Ascending aorta (tissue), 2 donors: ENCODE measurements around the gene DPYSL3. TPM values are rescaled to one million over a fixed set of nuclear protein-coding genes. Genes with fewer than 3 reads are reported as not detected.

Experiments used
- DNase-seq, 2 donors: peaks; one replicate each; pipeline ENCODE4 v3.0.0-alpha.2; 2019; ENCODE audit warnings: low spot score in 2 of 2
- H3K27ac ChIP-seq, 2 donors: fragments of 200-600 bp; sonication (generic); one replicate each; pipeline ENCODE4 v1.5.1; 2016 to 2017; ENCODE audit warnings: mild to moderate bottlenecking in 1 of 2
- H3K27me3 ChIP-seq: fragments of 200-600 bp; sonication (generic); one replicate; pipeline ENCODE4 v1.5.1; 2017
- H3K36me3 ChIP-seq, 2 donors: fragments of 200-600 bp; sonication (generic); one replicate each; pipeline ENCODE4 v1.5.1; 2016
- H3K4me1 ChIP-seq, 2 donors: fragments of 200-600 bp; sonication (generic); one replicate each; pipeline ENCODE4 v1.5.1; 2016 to 2017; ENCODE audit warnings: mild to moderate bottlenecking in 1 of 2
- H3K4me3 ChIP-seq, 2 donors: fragments of 200-600 bp; sonication (generic); one replicate each; pipeline ENCODE4 v1.5.1; 2016 to 2017; ENCODE audit warnings: mild to moderate bottlenecking in 1 of 2
- H3K9me3 ChIP-seq, 2 donors: fragments of 200-600 bp; sonication (generic); one replicate each; pipeline ENCODE4 v1.5.1; 2016
- intact Hi-C: fragments of 100-400 bp; cut with DNase I; formaldehyde crosslinking; loops from one replicate; pipeline ENCODE4 v1.15.1; 2023
- total RNA-seq: library from RNA; depleted of rRNA; stranded (reverse); fragments of >200 nt; gene quantifications from one replicate; pipeline ENCODE4 v1.1.0, GENCODE V29; 2016
- TF ChIP-seq, protein P1 (sequence below), 3 experiments: fragments of 200-600 bp in 2 of 3; fragments of 450-650 bp in 1 of 3; sonication (generic) in 2 of 3; IDR thresholded peaks; one replicate each; pipeline ENCODE4 v1.5.1; 2016 to 2019; ENCODE audit warnings: antibody characterized with exemption in 3 of 3, mild to moderate bottlenecking in 1 of 3, moderate library complexity in 1 of 3

Gene DPYSL3
- total RNA-seq, 1 donor from 2014 or later, result 110 TPM

DNA sequence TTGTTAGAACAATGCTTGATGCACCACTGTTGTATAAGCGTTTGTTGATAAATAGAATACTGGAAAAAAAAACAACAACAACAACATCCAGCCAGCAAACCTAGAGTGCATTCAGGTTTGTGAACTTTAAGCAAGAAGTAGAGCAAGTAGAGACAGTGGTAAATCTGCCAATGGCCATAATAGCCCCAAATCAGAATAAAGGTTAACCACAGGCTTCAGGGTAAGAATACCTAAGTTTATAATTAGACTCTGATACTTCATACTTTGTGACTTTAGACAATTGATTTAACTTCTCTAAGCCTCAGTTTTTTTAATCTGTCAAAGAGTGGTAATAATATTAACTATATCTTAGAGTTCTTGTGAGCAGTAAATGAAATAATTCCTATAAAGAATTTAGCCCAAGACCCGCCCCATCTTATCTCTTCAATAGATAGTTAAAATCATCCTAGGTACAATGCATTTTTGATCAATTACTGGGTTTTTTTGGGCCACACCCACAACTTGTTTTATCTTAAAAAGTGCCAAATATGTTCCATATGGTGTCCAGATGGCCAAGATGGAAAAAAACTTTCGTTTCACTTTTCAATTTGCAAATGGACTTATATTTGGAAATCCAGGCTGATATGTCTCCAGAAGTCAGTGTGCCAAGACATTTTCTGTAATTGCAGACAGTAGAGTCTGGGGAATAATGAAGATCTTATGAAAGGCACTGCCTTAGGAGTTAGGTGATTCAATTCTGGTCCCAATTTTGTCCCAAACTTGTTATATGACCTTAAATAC is 24.5 kb upstream of the DPYSL3 start:
- H3K9me3 ChIP-seq, result no peaks in the 10 kb centered on the region
- no peak overlapping the region for H3K27ac ChIP-seq
- intact Hi-C loops, result no loop called here
- DNase-seq, result no peak
- H3K36me3 ChIP-seq, result no peaks in the 10 kb centered on the region
- TF ChIP-seq, protein P1, sequence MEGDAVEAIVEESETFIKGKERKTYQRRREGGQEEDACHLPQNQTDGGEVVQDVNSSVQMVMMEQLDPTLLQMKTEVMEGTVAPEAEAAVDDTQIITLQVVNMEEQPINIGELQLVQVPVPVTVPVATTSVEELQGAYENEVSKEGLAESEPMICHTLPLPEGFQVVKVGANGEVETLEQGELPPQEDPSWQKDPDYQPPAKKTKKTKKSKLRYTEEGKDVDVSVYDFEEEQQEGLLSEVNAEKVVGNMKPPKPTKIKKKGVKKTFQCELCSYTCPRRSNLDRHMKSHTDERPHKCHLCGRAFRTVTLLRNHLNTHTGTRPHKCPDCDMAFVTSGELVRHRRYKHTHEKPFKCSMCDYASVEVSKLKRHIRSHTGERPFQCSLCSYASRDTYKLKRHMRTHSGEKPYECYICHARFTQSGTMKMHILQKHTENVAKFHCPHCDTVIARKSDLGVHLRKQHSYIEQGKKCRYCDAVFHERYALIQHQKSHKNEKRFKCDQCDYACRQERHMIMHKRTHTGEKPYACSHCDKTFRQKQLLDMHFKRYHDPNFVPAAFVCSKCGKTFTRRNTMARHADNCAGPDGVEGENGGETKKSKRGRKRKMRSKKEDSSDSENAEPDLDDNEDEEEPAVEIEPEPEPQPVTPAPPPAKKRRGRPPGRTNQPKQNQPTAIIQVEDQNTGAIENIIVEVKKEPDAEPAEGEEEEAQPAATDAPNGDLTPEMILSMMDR (IDR thresholded peaks at IDR 0.05), result no peak
- H3K27me3 ChIP-seq, result no peaks in the 10 kb centered on the region
- H3K4me3 ChIP-seq, result no peak overlapping the region
- peaks cover 0 to 7% of the 10 kb centered on the region in 2 donors for H3K4me1 ChIP-seq

DNA sequence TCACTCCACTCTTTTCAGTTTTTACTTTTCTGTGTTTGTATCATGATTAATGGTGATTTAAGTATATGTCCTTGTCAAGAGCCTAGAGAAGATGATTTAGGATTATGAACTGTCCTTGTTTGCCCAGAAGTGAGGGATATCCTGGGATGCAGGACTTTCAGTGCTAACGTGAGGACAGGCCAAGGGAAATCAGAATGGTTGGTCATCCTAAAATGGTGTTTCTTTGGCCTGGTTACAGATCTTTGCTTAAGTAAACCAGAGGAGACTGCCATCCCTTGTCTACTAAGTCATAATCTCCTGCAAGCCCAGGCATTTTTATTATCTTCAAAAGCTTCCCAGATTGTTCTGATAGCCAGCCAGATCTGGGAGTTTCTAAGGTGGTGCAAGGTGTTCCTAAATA is 22.3 kb upstream of the DPYSL3 start:
- Histone ChIP-seq H3K36me3 (no peaks in the 10 kb centered on the region), H3K4me3 (no peak overlapping the region), H3K4me1 (peaks cover 0 to 7% of the 10 kb centered on the region in 2 donors), H3K27ac (no peak overlapping the region), H3K9me3 (no peaks in the 10 kb centered on the region), H3K27me3 (no peaks in the 10 kb centered on the region)
- intact Hi-C loops, result no loop called here
- TF ChIP-seq, protein P1 (IDR thresholded peaks at IDR 0.05), result no peak
- no peak for DNase-seq

- H3K4me1 ChIP-seq, result peaks cover 0 to 7% of the 10 kb centered on the region in 2 donors
- no peaks in the 10 kb centered on the region for H3K27me3 ChIP-seq
- TF ChIP-seq, protein P1 (IDR thresholded peaks at IDR 0.05), result no peak
- DNase-seq, result no peak
- no peaks in the 10 kb centered on the region for H3K9me3 ChIP-seq
- H3K36me3 ChIP-seq, result no peaks in the 10 kb centered on the region
- H3K27ac ChIP-seq, result no peak overlapping the region
- no peak overlapping the region for H3K4me3 ChIP-seq
- intact Hi-C loops, result no loop called here
Measured at GRCh38 chr5:147530530-147531389, 20.9 kb upstream of the DPYSL3 start.

GRCh38 chr5:147523069-147523468 is 13.2 kb upstream of the DPYSL3 start:
- Histone ChIP-seq H3K4me3 (no peak overlapping the region), H3K36me3 (no peaks in the 10 kb centered on the region), H3K27me3 (no peaks in the 10 kb centered on the region), H3K4me1 (no peaks in the 10 kb centered on the region), H3K27ac (no peak overlapping the region), H3K9me3 (no peaks in the 10 kb centered on the region)
- TF ChIP-seq, protein P1 (IDR thresholded peaks at IDR 0.05), result no peak
- DNase-seq, result no peak
- intact Hi-C loops, result no loop called here

DNA sequence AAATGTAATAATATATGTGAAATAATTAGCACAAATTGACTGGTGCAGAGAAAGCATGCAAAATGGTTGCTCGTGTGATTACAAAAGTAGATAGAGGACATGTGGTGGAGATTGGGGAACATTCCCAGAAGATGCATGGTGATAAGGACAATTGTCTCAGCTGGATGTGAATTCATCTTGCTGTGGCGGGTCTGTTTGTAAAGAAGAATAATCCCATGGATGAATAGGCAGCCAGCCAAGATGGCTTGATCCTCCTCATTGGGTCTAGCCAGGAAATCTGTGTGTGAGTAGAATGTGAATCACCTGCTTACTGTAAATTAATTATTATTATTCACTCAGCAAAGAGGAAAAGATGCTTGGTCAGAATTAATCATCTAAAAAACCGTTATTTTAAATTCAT is 12.6 kb upstream of the DPYSL3 start:
- H3K27ac ChIP-seq, result no peak overlapping the region
- no peaks in the 10 kb centered on the region for H3K4me1 ChIP-seq
- no peak overlapping the region for H3K4me3 ChIP-seq
- no peaks in the 10 kb centered on the region for H3K9me3 ChIP-seq
- no peaks in the 10 kb centered on the region for H3K27me3 ChIP-seq
- DNase-seq, result no peak
- H3K36me3 ChIP-seq, result no peaks in the 10 kb centered on the region
- intact Hi-C loops, result no loop called here
- TF ChIP-seq, protein P1 (IDR thresholded peaks at IDR 0.05), result no peak
